K562 (cell line): ENCODE measurements around the gene CACNA1I. TPM values are rescaled to one million over a fixed set of nuclear protein-coding genes. Genes with fewer than 3 reads are reported as not detected.

Experiments used
- ATAC-seq: fragments of 200-7000 bp; cut with Tn5 transposase; 3 replicates; pipeline ENCODE4 v1.9.1; 2020; ENCODE audit warnings: moderate library complexity
- BruUV-seq: library from RNA; stranded (reverse); fragments of 400-500 nt; replicated peaks from 2 replicates; lab custom pipeline; 2021; lab: Mats Ljungman, UMichigan
- CTCF ChIA-PET: fragments of 300-600 bp; formaldehyde crosslinking; extraction: SDS; loops from one replicate; lab custom pipeline; 2021; ENCODE audit warnings: low intra/inter-chr PET ratio; lab: Yijun Ruan, JAX
- POLR2A ChIA-PET: fragments of 300-600, 350-650 bp; sonication (Branson Sonifier 250); formaldehyde crosslinking; extraction: SDS; loops from one replicate; lab custom pipeline; 2021; ENCODE audit warnings: antibody characterized with exemption, inconsistent platforms; lab: Yijun Ruan, JAX
- DNase-seq, 4 experiments: peaks; one replicate each; pipeline versions ENCODE4 v3.0.0 to v3.0.0-alpha.2; 2011 to 2018; ENCODE audit warnings: low spot score in 3 of 4, mixed read lengths in 3 of 4; ENCODE audit errors: extremely low read depth in 1 of 4
- FAIRE-seq: peaks from 2 replicates; lab custom pipeline; 2011; peaks lifted over from hg19 to GRCh38; lab: Jason Lieb, UNC
- H2AFZ ChIP-seq: 2 replicates; pipeline ENCODE4 v1.6.0; 2011; ENCODE audit warnings: low read depth, low read length, control low read depth, inconsistent platforms
- H3K27ac ChIP-seq: fragments of 200-600 bp; 3 replicates; pipeline ENCODE4 v1.8.0; 2011; ENCODE audit warnings: low read depth, mild to moderate bottlenecking, control low read depth, inconsistent platforms, low read length, moderate library complexity, mixed read lengths; ENCODE audit errors: extremely low read depth
- H3K27me3 ChIP-seq, 2 experiments: fragments of 300-600 bp in 1 of 2; 2 replicates in 1 of 2; 3 replicates in 1 of 2; pipeline versions ENCODE4 v1.6.0 to v1.8.0; 2011; ENCODE audit warnings: inconsistent platforms in 2 of 2, low read length in 2 of 2, mild to moderate bottlenecking in 1 of 2, mixed read lengths in 1 of 2, moderate library complexity in 1 of 2; ENCODE audit not compliant: control insufficient read depth in 2 of 2, insufficient read depth in 2 of 2
- H3K36me3 ChIP-seq: fragments of 300-600 bp; 3 replicates; pipeline ENCODE4 v1.8.0; 2011; ENCODE audit warnings: mild to moderate bottlenecking, low read length, inconsistent platforms; ENCODE audit not compliant: control insufficient read depth, insufficient read depth
- H3K4me1 ChIP-seq, 2 experiments: fragments of 200-600 bp in 1 of 2; replicated peaks in 1 of 2; 2 replicates in 1 of 2; 3 replicates in 1 of 2; pipeline versions ENCODE4 v1.5.1 to v1.8.0; 2011; ENCODE audit warnings: inconsistent platforms in 2 of 2, low read length in 2 of 2, mild to moderate bottlenecking in 1 of 2, mixed read lengths in 1 of 2, moderate library complexity in 1 of 2; ENCODE audit not compliant: control insufficient read depth in 2 of 2, insufficient read depth in 2 of 2
- H3K4me2 ChIP-seq: 2 replicates; pipeline ENCODE4 v1.6.1; 2011; ENCODE audit warnings: low read length, control low read depth, inconsistent platforms, mixed read lengths; ENCODE audit not compliant: insufficient read depth
- H3K4me3 ChIP-seq: fragments of 200-600 bp; sonication (generic), shearing (Covaris generic); 2 replicates; pipeline ENCODE4 v1.5.1; 2016; ENCODE audit warnings: control low read depth, inconsistent platforms
- H3K79me2 ChIP-seq: fragments of 200-600 bp; 3 replicates; pipeline ENCODE4 v1.8.0; 2011; ENCODE audit warnings: low read length, inconsistent platforms; ENCODE audit not compliant: control insufficient read depth, insufficient read depth
- H3K9ac ChIP-seq, 2 experiments: 2 replicates each; pipeline versions ENCODE4 v1.6.0 to v1.6.1; 2011; ENCODE audit warnings: low read depth in 2 of 2, low read length in 2 of 2, control low read depth in 1 of 2, inconsistent platforms in 1 of 2, mild to moderate bottlenecking in 1 of 2, mixed read lengths in 1 of 2; ENCODE audit not compliant: insufficient read depth in 1 of 2
- H3K9me1 ChIP-seq: one replicate; pipeline ENCODE4 v1.6.0; 2011; ENCODE audit warnings: inconsistent platforms, mild to moderate bottlenecking, low read length, moderate library complexity; ENCODE audit not compliant: control insufficient read depth, insufficient read depth
- H3K9me3 ChIP-seq: replicated peaks from 2 replicates; pipeline ENCODE4 v1.5.1; 2011; ENCODE audit warnings: low read depth, low read length, inconsistent platforms; ENCODE audit not compliant: control insufficient read depth, insufficient read depth
- H4K20me1 ChIP-seq: replicated peaks from 2 replicates; pipeline ENCODE4 v1.6.1; 2011; ENCODE audit warnings: low read length, inconsistent platforms, mixed read lengths; ENCODE audit not compliant: control insufficient read depth, insufficient read depth
- EHMT2 ChIP-seq: fragments of 450-650 bp; IDR thresholded peaks from 2 replicates; pipeline ENCODE4 v1.6.1; 2018; ENCODE audit warnings: antibody characterized with exemption
- GTF3C2 ChIP-seq: IDR thresholded peaks from 3 replicates; pipeline ENCODE4 v1.6.1; 2011; ENCODE audit warnings: borderline replicate concordance, mild to moderate bottlenecking, moderate library complexity; ENCODE audit not compliant: insufficient read length; ENCODE audit errors: extremely low read depth
- SREBF2 ChIP-seq: sonication (generic); formaldehyde crosslinking; IDR thresholded peaks from 2 replicates; pipeline ENCODE4 v1.4.0; 2020; ENCODE audit warnings: mild to moderate bottlenecking, missing genetic modification reagents
- SRSF7 ChIP-seq: fragments of 200-400 bp; formaldehyde crosslinking; optimal IDR thresholded peaks from 2 replicates; pipeline ENCODE3; 2017; ENCODE audit warnings: mild to moderate bottlenecking, low read depth, low read length
- ZNF717 ChIP-seq: fragments of 250-450 bp; sonication (Bioruptor Pico); IDR thresholded peaks from 2 replicates; pipeline ENCODE4 v1.5.0; 2021
- WGBS: fragments of 100-300 bp; shearing (Covaris generic); methylation state at CpG from one replicate; pipeline ENCODE4 v1.1.6; 2016; ENCODE audit warnings: low coverage, mixed read lengths; ENCODE audit not compliant: insufficient coverage; ENCODE audit errors: missing lambda C conversion rate; 5-methylcytosine and 5-hydroxymethylcytosine counted together
- in situ Hi-C: fragments of 300-500 bp; cut with MboI; formaldehyde crosslinking; loops from 4 replicates; pipeline ENCODE4 v1.15.0; 2018; ENCODE audit warnings: inconsistent platforms, mixed read lengths
- intact Hi-C: fragments of 100-400 bp; cut with micrococcal nuclease; formaldehyde crosslinking; loops from 2 replicates; pipeline ENCODE4 v1.14.2; 2022
- polyA plus RNA-seq, 8 experiments: library from polyadenylated mRNA; depleted of rRNA in 4 of 8; stranded (reverse) in 5 of 8; unstranded in 3 of 8; fragments of >200 nt; fragmentation: Nextera tagmentation in 2 of 8; fragmentation: Illumina TruSeq in 1 of 8; extraction: Ambion mirVana in 2 of 8; extraction: Trizol in 1 of 8; gene quantifications; 2 replicates each; pipeline versions ENCODE4 v1.2.1 to v1.2.3, GENCODE V29; 2011 to 2014; ENCODE audit warnings: inconsistent platforms in 1 of 8, missing spikeins in 1 of 8
- total RNA-seq, 7 experiments: library from RNA; depleted of rRNA in 6 of 7; stranded (reverse); fragments of >200 nt in 6 of 7; fragmentation: Illumina TruSeq in 2 of 7; extraction: Trizol in 2 of 7; gene quantifications; 2 replicates each; pipeline versions ENCODE4 v1.2.1 to v1.2.3, GENCODE V29; 2011 to 2021; ENCODE audit warnings: low replicate concordance in 1 of 7
- TF ChIP-seq, protein P1 (sequence below): fragments of 450-650 bp; formaldehyde crosslinking; IDR thresholded peaks from 2 replicates; pipeline ENCODE4 v1.4.0; 2022; ENCODE audit warnings: missing genetic modification characterization
- TF ChIP-seq, protein P2 (sequence below): fragments of 200-800 bp; sonication (Bioruptor generic); IDR thresholded peaks from 2 replicates; pipeline ENCODE4 v1.6.1; 2016; ENCODE audit warnings: missing genetic modification characterization, missing compliant biosample characterization
- TF ChIP-seq, protein P3 (sequence below): fragments of 250-450 bp; sonication (Bioruptor Pico); IDR thresholded peaks from 2 replicates; pipeline ENCODE4 v1.5.1; 2021; ENCODE audit warnings: mild to moderate bottlenecking

Gene CACNA1I
- total and polyA plus RNA-seq, 9 of the 15 experiments (the other 6 are each of a cell fraction or from before 2014, with no cell fraction given), result 0.01 to 0.79 (median 0.32) TPM; not detected in 1

DNA sequence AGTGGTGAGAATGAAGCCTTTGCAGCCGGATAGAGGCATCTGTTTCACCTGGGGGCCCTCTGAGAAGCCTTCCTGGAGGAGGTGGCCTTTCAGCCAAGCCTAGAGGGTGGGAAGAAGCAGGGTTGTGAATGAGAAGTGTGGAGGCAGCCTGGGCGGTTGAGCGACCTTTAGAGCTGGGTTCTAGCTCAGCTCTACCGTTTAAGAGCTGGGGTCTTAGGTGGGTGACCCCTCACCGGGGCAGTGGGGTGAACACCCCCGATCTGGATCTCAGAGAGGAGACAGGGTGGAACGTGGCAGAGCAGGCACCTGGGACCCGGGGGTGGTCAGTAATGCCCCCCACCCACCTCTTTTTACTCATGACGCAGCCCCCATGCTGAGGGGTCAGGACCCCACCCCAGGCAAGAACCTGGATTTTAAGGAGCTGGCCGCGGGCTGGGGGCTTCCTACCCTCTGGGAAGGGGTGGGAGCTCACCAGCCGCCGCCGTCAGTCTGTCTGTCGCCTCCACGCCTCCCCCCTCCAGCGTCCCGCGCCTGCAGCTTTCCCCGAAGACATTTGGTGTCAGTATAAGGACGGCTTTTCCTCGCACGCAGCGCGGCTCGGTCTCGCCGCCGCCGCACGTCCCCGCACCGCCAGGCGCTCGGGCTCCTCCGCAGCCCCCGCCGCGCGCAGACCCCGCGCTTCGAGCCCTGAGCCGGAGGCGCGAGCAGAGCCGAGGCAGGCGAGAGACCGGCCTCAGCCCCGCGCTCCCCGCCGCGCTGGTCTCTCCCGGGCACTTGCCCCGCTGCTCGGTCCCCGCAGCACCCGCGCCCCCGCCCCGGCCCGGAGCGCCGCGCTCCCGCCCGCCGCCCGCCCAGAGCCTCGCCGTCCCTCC lies 13.3 kb upstream of the CACNA1I start:
- DNase-seq, result peak; percentile 44 to 69 (median 60)
- Histone ChIP-seq H3K79me2 (no peaks in the 10 kb centered on the region), H3K36me3 (no peaks in the 10 kb centered on the region), H2AFZ (peak overlapping the region; percentile 74; the same call in 1 of the 2 replicates), H3K27me3 (no peaks in the 10 kb centered on the region), H3K27ac (no peak overlapping the region), H4K20me1 (0 out of 2 replicates have a peak, but pooled peaks cover 4% of the 10 kb centered on the region), H3K9ac (peak overlapping the region in 1 of 2 experiments; percentile 87; a peak in 2 of 4 replicates), H3K9me1 (no peaks in the 10 kb centered on the region), H3K4me1 (peaks cover 0 to 31% of the 10 kb centered on the region in 2 experiments; a peak in 3 of 5 replicates), H3K4me3 (peak overlapping the region; percentile 41), H3K9me3 (no peaks in the 10 kb centered on the region), H3K4me2 (peak overlapping the region; percentile 32; the same call in 1 of the 2 replicates)
- in situ Hi-C loops, result no loop called here
- ATAC-seq, result peak; percentile 83
- 14% methylated on average over 25 of the region's 72 CpGs for WGBS
- FAIRE-seq, result no peak
- POLR2A ChIA-PET, result interaction anchor here (0.6 to 1.9 kb wide), 4 partner anchors 93 to 487 kb away, joined by 3 to 5 read pairs (median 3); no protein-coding TSS in a partner anchor
- no TSS peak for BruUV-seq
- CTCF ChIA-PET, result interaction anchor here (0.6 to 0.8 kb wide), 3 partner anchors 450 to 660 kb away, joined by 3 to 5 read pairs (median 3); no protein-coding TSS in a partner anchor
- intact Hi-C loops, result loop anchor here (5.0 kb wide), 1 partner anchor 465 kb away; no protein-coding TSS in a partner anchor
- TF ChIP-seq, protein P1, sequence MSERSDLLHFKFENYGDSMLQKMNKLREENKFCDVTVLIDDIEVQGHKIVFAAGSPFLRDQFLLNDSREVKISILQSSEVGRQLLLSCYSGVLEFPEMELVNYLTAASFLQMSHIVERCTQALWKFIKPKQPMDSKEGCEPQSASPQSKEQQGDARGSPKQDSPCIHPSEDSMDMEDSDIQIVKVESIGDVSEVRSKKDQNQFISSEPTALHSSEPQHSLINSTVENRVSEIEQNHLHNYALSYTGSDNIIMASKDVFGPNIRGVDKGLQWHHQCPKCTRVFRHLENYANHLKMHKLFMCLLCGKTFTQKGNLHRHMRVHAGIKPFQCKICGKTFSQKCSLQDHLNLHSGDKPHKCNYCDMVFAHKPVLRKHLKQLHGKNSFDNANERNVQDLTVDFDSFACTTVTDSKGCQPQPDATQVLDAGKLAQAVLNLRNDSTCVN (CRISPR knock-in tag), result no peak
- TF ChIP-seq SREBF2 (CRISPR knock-in tag) (no peak), EHMT2 (no peak), GTF3C2 (no peak), ZNF717 (CRISPR knock-in tag) (no peak), SRSF7 (no peak)
- TF ChIP-seq, protein P2, sequence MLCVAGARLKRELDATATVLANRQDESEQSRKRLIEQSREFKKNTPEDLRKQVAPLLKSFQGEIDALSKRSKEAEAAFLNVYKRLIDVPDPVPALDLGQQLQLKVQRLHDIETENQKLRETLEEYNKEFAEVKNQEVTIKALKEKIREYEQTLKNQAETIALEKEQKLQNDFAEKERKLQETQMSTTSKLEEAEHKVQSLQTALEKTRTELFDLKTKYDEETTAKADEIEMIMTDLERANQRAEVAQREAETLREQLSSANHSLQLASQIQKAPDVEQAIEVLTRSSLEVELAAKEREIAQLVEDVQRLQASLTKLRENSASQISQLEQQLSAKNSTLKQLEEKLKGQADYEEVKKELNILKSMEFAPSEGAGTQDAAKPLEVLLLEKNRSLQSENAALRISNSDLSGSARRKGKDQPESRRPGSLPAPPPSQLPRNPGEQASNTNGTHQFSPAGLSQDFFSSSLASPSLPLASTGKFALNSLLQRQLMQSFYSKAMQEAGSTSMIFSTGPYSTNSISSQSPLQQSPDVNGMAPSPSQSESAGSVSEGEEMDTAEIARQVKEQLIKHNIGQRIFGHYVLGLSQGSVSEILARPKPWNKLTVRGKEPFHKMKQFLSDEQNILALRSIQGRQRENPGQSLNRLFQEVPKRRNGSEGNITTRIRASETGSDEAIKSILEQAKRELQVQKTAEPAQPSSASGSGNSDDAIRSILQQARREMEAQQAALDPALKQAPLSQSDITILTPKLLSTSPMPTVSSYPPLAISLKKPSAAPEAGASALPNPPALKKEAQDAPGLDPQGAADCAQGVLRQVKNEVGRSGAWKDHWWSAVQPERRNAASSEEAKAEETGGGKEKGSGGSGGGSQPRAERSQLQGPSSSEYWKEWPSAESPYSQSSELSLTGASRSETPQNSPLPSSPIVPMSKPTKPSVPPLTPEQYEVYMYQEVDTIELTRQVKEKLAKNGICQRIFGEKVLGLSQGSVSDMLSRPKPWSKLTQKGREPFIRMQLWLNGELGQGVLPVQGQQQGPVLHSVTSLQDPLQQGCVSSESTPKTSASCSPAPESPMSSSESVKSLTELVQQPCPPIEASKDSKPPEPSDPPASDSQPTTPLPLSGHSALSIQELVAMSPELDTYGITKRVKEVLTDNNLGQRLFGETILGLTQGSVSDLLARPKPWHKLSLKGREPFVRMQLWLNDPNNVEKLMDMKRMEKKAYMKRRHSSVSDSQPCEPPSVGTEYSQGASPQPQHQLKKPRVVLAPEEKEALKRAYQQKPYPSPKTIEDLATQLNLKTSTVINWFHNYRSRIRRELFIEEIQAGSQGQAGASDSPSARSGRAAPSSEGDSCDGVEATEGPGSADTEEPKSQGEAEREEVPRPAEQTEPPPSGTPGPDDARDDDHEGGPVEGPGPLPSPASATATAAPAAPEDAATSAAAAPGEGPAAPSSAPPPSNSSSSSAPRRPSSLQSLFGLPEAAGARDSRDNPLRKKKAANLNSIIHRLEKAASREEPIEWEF, result no peak
- TF ChIP-seq, protein P3, sequence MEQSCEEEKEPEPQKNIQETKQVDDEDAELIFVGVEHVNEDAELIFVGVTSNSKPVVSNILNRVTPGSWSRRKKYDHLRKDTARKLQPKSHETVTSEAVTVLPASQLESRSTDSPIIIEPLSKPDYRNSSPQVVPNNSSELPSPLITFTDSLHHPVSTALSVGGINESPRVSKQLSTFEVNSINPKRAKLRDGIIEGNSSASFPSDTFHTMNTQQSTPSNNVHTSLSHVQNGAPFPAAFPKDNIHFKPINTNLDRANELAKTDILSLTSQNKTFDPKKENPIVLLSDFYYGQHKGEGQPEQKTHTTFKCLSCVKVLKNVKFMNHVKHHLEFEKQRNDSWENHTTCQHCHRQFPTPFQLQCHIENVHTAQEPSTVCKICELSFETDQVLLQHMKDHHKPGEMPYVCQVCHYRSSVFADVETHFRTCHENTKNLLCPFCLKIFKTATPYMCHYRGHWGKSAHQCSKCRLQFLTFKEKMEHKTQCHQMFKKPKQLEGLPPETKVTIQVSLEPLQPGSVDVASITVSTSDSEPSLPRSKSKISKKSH, result no peak
